HG03159 (cell line): ENCODE measurements around the gene PEG3.
"Not testable (repeated sequence)": the region's sequence is repeated elsewhere in the genome, so short reads cannot be mapped to it uniquely, and the experiment has no call there.

Experiments
- ATAC-seq: cut with Tn5 transposase; IDR thresholded peaks from one replicate; pipeline ENCODE4 v1.9.1; 2021; ENCODE audit warnings: mild to moderate bottlenecking, moderate library complexity; ENCODE audit not compliant: unreplicated experiment

The PEG3 gene

DNA sequence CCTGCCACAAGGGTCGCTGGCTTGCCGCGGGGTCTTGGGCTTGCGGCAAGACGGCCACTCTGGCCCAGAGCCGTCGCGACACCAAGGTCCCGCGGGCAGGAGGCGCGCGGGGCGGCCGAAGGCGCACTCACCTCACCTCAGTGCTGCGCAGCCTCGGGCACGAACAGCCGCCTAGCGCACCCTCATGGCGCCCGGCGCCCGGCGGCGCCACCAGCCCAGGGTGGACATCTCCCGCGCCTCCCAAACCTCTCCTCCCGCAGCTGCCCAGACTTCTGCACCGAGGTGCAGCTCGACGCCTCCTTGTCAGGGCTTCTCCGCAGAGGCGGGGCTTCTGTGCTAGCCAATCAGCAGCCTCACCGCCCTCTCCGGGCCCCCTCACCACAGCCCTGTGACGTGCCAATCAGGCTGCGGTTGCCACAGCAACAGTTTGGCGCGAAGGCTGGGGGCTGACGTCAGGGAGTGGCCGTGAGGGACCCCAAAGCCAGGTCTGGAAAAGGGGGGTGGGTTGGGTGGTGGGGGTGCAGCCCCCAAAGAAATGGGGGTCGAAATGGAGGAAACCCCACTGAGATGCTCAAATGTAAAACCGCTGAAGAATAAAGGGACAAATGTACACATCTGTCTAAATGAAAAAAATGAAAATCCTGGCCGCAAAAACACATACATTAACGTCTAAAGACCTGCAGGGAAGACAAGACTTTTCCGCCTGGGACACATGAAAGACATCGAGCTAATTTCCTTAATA lies at the start of gene PEG3, which contains the start of gene ZIM2:
TSS of gene PEG3 (minus strand) at position 276 of the 742 bp plus-strand sequence. CDS start 16,071 bp downstream, outside the sequence.
TSS of gene ZIM2 (minus strand) at position 276 of the 742 bp plus-strand sequence. CDS start 16,449 bp downstream, outside the sequence.
- ATAC-seq, result no peak

DNA sequence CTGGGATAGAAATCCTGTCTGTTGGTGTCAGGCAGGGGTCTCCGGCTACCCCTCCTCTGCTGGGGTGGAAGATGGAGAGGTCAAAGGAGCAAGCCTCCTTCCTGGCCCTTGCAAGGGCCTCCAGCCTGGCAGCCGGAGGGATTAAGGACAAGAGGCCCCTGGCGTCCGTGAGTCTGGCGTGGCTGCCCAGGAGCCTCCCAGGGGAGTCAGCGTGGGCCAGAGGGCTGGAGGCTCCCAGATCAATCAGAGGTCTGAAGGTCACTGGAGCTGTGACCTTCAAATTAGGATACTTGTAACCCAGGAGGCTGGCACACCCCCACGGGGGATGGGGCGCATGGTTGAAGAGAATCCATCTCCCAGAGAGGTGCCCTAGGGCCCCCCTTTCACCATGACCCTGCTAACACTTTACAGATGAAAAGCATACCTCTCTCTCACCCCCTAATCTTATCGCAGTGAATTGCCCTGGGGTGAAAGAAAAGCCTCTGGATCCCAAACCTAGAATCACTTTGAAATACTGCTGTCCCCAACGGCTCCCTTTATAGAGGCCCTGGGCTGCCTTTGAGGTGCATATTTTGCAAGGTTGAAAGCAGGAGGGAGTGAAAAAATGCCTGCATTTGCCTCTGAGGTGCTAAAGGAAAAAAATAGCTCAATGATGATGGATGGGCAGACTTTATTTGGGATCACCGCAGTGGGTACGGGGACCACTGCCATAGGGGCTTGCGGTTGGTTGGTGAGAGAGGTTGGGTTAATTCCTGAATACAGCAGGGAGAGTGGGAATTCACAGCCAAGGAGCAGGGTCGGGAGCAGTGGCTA lies 44.9 kb upstream of the PEG3 start:
- no peak for ATAC-seq

GRCh38 chr19:56884441-56884840 lies 43.9 kb upstream of the PEG3 start:
- ATAC-seq, result no peak

GRCh38 chr19:56880592-56881190 lies 40.2 kb upstream of the PEG3 start:
- ATAC-seq, result no peak

- ATAC-seq, result no peak
Measured at GRCh38 chr19:56877069-56877715, 36.7 kb upstream of the PEG3 start.

DNA sequence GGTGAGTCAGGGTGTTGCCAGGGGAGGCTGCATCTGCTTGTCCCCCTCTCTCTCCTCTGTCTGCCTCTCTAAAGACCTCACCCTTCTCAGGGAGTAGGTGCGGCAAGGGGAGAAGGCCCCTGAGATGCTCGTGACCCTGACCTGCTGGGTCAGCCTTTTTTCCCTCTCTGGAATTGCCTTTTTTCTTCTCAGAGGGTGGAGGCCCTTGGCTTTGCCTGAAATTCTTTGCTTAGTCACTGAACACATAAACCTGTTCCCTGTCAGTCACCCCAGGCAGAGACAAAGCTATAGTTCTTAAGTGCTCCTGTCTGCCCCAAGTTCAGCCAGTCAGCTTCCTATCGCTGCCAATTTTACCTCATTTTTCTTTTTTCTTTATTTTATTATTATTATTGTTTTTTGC lies 35.2 kb upstream of the PEG3 start:
- ATAC-seq, result no peak

GRCh38 chr19:56874530-56874929 lies 34.0 kb upstream of the PEG3 start:
- ATAC-seq, result no peak

GRCh38 chr19:56873493-56873892 lies 33.0 kb upstream of the PEG3 start:
- ATAC-seq, result no peak

GRCh38 chr19:56869886-56870285 lies 29.4 kb upstream of the PEG3 start:
- no peak for ATAC-seq

DNA sequence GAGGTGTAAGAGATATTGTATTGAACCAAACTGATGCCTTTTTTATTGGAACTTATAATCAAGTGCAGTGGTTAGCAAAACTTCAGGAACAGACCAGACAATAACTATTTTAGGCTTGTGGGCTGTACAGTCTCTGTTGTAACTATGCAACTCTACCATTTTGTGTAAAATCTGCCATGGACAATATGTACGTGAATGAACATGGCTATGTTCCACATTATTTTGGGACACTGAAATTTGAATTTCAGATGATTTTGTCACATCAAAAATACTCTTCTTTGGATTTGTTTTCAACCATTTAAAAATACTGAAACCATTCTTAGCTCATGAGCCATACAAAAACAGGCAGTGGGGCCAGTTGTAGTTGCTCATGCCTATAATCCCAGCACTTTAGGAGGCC lies 27.9 kb upstream of the PEG3 start:
- no peak for ATAC-seq

- ATAC-seq, result no peak
Measured at GRCh38 chr19:56866538-56866937, 26.0 kb upstream of the PEG3 start.

DNA sequence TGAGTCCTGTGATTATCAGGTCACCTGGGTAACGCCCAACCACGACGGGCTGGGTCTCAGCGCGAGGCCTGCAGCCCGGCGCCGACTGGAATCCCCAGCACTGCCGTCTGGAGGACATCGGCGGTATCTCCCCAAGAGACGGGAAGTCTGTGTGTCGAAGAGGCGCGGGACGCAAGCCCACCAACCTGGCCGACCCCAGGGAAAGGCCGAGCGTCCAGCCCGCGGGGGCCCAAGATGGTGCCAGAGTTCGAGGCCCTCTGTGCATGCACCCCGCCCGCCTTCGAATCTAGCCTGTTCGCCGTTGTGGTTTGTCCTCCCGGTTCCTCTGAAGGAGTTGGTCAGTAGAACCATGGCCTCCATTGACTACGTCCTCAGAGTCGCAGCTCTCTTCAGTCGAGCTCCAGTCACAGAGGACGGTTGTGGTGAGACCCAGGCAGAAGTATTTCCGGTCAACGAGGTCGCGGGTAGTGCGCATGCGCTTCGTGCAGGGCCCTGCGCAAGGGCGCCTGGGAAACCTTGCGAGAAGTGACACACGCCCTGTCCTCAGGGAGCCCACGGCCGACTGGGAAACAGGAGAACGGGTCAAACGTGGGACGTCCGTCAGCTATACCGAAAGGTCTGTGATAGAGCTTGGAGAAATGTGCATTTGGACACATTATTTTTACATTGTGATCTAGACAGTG lies 24.1 kb upstream of the PEG3 start:
- no peak for ATAC-seq

DNA sequence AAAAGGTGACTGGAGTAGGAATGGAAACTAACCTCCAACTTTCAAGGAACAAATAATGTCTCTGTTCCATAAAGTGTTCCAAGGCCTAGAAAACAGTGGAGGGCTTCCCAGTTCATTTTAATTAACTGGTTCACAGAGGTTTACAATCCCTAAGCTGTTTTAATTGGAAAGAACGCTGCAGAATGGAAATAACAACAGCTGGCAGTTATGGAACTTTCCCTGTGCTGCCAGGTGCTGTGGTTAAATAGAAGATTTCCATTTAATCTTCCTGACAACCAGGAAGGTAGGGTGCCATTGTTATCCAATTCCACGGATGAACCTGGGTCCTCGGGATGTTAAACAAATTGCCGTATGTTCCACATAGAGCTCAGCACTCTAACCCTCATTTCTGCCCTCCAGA lies 22.2 kb upstream of the PEG3 start:
- ATAC-seq, result no peak

DNA sequence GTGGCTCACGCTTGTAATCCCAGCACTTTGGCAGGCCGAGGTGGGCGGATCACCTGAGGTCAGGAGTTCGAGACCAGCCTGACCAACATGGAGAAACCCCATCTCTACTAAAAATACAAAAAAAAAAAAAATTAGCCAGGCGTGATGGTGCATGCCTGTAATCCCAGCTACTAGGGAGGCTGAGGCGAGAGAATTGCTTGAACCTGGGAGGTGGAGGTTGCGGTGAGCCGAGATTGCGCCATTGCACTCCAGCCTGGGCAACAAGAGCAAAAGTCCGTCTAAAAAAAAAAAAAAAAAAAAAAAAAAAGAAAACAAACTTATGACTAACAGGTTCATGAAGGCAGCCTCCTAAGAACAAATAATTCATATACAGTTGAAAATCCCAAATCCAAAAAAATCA lies 19.9 kb upstream of the PEG3 start:
- not testable (repeated sequence) for ATAC-seq

GRCh38 chr19:56858026-56858425 lies 17.5 kb upstream of the PEG3 start:
- ATAC-seq, result no peak

DNA sequence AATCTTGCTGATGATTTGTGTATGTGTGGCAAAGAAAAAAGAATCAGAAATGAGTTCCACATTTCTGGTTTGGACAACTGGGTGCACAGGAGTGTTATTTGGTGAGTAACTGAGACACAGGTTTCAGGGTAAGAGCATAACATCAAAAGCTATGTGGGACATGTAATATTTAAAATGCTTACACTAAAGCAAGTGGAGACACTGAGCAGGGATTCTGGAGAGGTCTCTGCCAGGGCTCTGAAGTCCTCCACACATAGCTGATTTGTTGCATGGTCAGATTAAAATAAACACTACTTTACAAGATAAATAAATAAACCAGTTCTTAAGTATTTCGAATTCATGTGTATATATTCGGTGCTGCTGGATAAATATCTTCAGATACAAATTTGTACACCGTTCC lies 16.3 kb upstream of the PEG3 start:
- no peak for ATAC-seq

GRCh38 chr19:56852361-56852760 lies 11.8 kb upstream of the PEG3 start:
- ATAC-seq, result not testable (repeated sequence)

GRCh38 chr19:56848166-56848565 lies 7.6 kb upstream of the PEG3 start:
- no peak for ATAC-seq

DNA sequence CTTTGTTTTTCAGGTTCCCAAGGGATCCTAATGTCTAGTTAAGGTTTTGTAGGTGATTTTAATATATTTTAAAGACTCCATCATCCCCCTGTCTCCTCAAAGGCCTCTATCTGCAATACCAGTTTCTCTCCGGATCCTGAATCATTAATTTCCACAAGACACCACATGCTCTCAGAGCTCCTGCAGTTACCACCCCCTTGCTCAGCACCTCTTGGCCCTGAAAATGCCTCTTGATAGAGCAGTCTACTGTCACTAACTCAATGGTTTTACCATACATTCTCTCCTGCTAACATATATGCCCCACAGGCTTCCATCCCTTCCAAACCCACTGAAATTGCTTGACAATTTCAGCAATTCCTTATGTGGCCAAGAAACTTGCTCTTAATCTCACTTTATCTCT lies 1.9 kb upstream of the PEG3 start:
- no peak for ATAC-seq

DNA sequence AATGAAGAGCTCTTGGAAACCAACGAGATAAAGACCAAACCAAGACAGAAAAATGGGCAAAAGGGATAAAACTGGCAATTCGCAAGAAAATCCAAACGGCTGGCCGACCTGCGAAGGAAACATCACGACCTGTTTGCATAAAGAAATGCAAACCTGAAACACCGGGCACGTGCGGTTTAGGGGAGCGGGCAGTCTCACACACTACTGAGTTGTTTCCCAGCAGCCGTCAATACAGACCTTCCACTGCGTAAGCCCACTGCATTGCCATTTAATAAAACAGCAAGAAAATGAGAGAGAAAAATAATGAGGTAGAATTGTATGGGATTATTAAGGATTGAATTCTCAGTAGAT lies 642 bp upstream of the PEG3 start:
- ATAC-seq, result no peak
